Mammary epithelial cell (primary cell): ENCODE measurements around the gene CD300A.

Experiments used
- CTCF ChIP-seq, 2 donors: IDR thresholded peaks in 1 of 2; conservative IDR thresholded peaks in 1 of 2; 2 replicates each; pipeline ENCODE4 v1.5.1; 2011 to 2012; ENCODE audit warnings: inconsistent platforms in 2 of 2, low read length in 2 of 2, mild to moderate bottlenecking in 2 of 2, control low read depth in 1 of 2, low read depth in 1 of 2; ENCODE audit not compliant: insufficient read depth in 1 of 2; ENCODE audit errors: extremely low read depth in 1 of 2
- EZH2 ChIP-seq: IDR thresholded peaks from 2 replicates; pipeline ENCODE4 v1.6.1; 2012; ENCODE audit warnings: low read length, inconsistent platforms, borderline replicate concordance

DNA sequence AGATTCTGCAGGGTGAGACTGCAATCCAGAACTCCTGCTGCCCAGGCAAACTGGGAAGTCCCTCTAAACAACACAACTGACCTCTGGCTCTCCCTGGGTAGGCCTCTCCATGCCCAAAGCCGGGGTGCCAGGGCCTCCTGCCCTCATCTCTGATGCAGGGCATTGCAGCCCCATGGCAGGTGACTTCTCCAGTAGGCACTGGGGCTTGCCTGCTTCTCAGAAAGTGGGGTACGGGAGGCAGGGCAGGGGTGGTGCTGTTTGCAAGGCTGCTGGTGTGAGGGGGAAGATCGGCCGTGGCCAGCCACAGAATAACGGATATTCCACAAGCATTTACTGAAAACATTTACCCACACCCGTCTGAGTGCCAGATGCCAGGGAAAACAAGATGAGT lies 38.7 kb upstream of the CD300A start:
- no peak for TF ChIP-seq CTCF (conservative IDR thresholded peaks at IDR 0.05 in 1 of 2, IDR thresholded peaks at IDR 0.05 in 1 of 2; ENCODE audit: extremely low read depth in 1 of 2, insufficient read depth in 1 of 2, low read depth in 1 of 2, low read length in 2 of 2)
- TF ChIP-seq EZH2: no peak
